Mesendoderm (in vitro differentiated cells): ENCODE measurements around the gene MAGEB16.

Source experiments
- DNase-seq: peaks from one replicate; pipeline ENCODE4 v3.0.0; 2013
- H2AK5ac ChIP-seq: 2 replicates; pipeline ENCODE4 v1.6.1; 2013; ENCODE audit warnings: low read length, inconsistent platforms
- H2BK120ac ChIP-seq: 2 replicates; pipeline ENCODE4 v1.6.1; 2013; ENCODE audit warnings: low read depth, mild to moderate bottlenecking, low read length, moderate library complexity, mixed read lengths
- H2BK15ac ChIP-seq: replicated peaks from 2 replicates; pipeline ENCODE4 v1.6.1; 2013; ENCODE audit warnings: low read depth, mild to moderate bottlenecking, moderate library complexity
- H2BK5ac ChIP-seq: 2 replicates; pipeline ENCODE4 v1.6.1; 2013; ENCODE audit warnings: low read length, inconsistent platforms
- H3K18ac ChIP-seq: 2 replicates; pipeline ENCODE4 v1.6.1; 2013; ENCODE audit warnings: mild to moderate bottlenecking, low read length, mixed read lengths
- H3K23ac ChIP-seq: one replicate; pipeline ENCODE4 v1.6.1; 2013; ENCODE audit warnings: low read length
- H3K27ac ChIP-seq: 2 replicates; pipeline ENCODE4 v1.5.1; 2013; ENCODE audit warnings: low read depth, mild to moderate bottlenecking, inconsistent platforms, low read length, moderate library complexity
- H3K27me3 ChIP-seq: 2 replicates; pipeline ENCODE4 v1.6.1; 2013; ENCODE audit warnings: low read length, control low read depth, mild to moderate bottlenecking, inconsistent platforms; ENCODE audit not compliant: insufficient read depth, poor library complexity
- H3K36me3 ChIP-seq: 2 replicates; pipeline ENCODE4 v1.6.1; 2013; ENCODE audit warnings: low read length, inconsistent platforms; ENCODE audit not compliant: control insufficient read depth, insufficient read depth
- H3K4ac ChIP-seq: one replicate; pipeline ENCODE4 v1.6.1; 2013; ENCODE audit warnings: low read depth, mild to moderate bottlenecking, low read length, moderate library complexity
- H3K4me1 ChIP-seq: 2 replicates; pipeline ENCODE4 v1.6.1; 2013; ENCODE audit warnings: low read depth, low read length, inconsistent platforms; ENCODE audit not compliant: control insufficient read depth
- H3K4me2 ChIP-seq: 2 replicates; pipeline ENCODE4 v1.6.1; 2013; ENCODE audit warnings: low read length
- H3K4me3 ChIP-seq: 2 replicates; pipeline ENCODE4 v1.5.1; 2013; ENCODE audit warnings: mild to moderate bottlenecking, low read length
- H3K56ac ChIP-seq: one replicate; pipeline ENCODE4 v1.6.1; 2013; ENCODE audit warnings: low read length
- H3K79me1 ChIP-seq: 2 replicates; pipeline ENCODE4 v1.6.1; 2013; ENCODE audit warnings: low read length, inconsistent platforms
- H3K79me2 ChIP-seq: 2 replicates; pipeline ENCODE4 v1.6.1; 2013; ENCODE audit warnings: mild to moderate bottlenecking, low read length; ENCODE audit not compliant: control insufficient read depth, insufficient read depth
- H3K9ac ChIP-seq: 2 replicates; pipeline ENCODE4 v1.6.1; 2013; ENCODE audit warnings: low read length, inconsistent platforms
- H4K5ac ChIP-seq: one replicate; pipeline ENCODE4 v1.6.1; 2013; ENCODE audit warnings: low read length
- H4K8ac ChIP-seq: one replicate; pipeline ENCODE4 v1.6.1; 2013; ENCODE audit warnings: low read depth, mild to moderate bottlenecking, control low read depth, low read length, moderate library complexity
- WGBS: extraction: QIAGEN DNeasy Blood & Tissue Kit; methylation state at CpG from one replicate; pipeline ENCODE4 v1.1.7; 2013; ENCODE audit warnings: low lambda C conversion rate, missing lambda C conversion rate; ENCODE audit not compliant: insufficient coverage; ENCODE audit errors: extremely low coverage; 5-methylcytosine and 5-hydroxymethylcytosine counted together

MAGEB16 gene

GRCh38 chrX:35809781-35810180 lies 11.6 kb downstream of the MAGEB16 start:
- Histone ChIP-seq H3K79me1 (no peaks in the 10 kb centered on the region), H3K4me2 (no peak overlapping the region), H3K27me3 (no peaks in the 10 kb centered on the region), H3K79me2 (no peaks in the 10 kb centered on the region), H3K4me3 (no peak overlapping the region), H3K4me1 (no peaks in the 10 kb centered on the region), H3K23ac (no peak overlapping the region), H2AK5ac (no peak overlapping the region), H2BK5ac (no peak overlapping the region), H3K9ac (no peak overlapping the region), H4K8ac (no peak overlapping the region), H4K5ac (no peak overlapping the region), H3K4ac (no peak overlapping the region), H3K18ac (no peak overlapping the region), H2BK15ac (no peak overlapping the region), H3K36me3 (no peaks in the 10 kb centered on the region), H2BK120ac (no peak overlapping the region), H3K56ac (no peak overlapping the region), H3K27ac (no peak overlapping the region)
- DNase-seq = no peak
- WGBS = no CpG with 5 or more reads among the region's 4 CpGs

GRCh38 chrX:35819241-35819640 lies 21.1 kb downstream of the MAGEB16 start:
- Histone ChIP-seq H2BK120ac (no peak overlapping the region), H3K4me1 (no peaks in the 10 kb centered on the region), H2BK5ac (no peak overlapping the region), H2BK15ac (no peak overlapping the region), H3K9ac (no peak overlapping the region), H3K79me2 (no peaks in the 10 kb centered on the region), H3K79me1 (no peaks in the 10 kb centered on the region), H3K36me3 (no peaks in the 10 kb centered on the region), H4K8ac (no peak overlapping the region), H3K18ac (no peak overlapping the region), H3K4me3 (no peak overlapping the region), H2AK5ac (no peak overlapping the region), H3K4ac (no peak overlapping the region), H3K27me3 (no peaks in the 10 kb centered on the region), H3K23ac (no peak overlapping the region), H4K5ac (no peak overlapping the region), H3K4me2 (no peak overlapping the region), H3K56ac (no peak overlapping the region), H3K27ac (no peak overlapping the region)
- DNase-seq = no peak
- no CpG with 5 or more reads among the region's 4 CpGs for WGBS

DNA sequence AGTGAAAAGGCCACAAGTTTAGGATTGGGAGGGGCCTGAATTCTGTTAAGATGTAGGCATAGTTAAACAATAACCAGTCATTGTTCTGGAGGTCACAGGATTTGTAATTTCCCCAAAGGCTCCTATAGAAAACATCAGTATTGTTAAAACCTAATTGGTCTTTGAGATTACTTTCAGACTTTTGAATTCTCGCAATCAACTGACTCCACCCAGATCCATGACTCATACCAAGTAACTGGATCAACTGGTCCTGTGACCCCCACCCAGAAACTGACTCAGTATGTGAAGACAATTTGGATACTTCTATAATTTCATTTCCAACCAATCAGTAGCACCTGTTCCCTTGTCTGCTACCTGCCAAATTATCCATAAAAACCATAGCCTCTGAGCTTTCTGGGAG lies 28.4 kb downstream of the MAGEB16 start:
- Histone ChIP-seq H3K4ac (no peak overlapping the region), H3K79me2 (no peaks in the 10 kb centered on the region), H2AK5ac (no peak overlapping the region), H3K4me2 (no peak overlapping the region), H3K36me3 (no peaks in the 10 kb centered on the region), H3K27me3 (no peaks in the 10 kb centered on the region), H3K4me1 (no peaks in the 10 kb centered on the region), H3K18ac (no peak overlapping the region), H2BK15ac (no peak overlapping the region), H3K23ac (no peak overlapping the region), H3K79me1 (no peaks in the 10 kb centered on the region), H2BK120ac (no peak overlapping the region), H3K4me3 (no peak overlapping the region), H3K27ac (no peak overlapping the region), H3K56ac (no peak overlapping the region), H3K9ac (no peak overlapping the region), H4K5ac (no peak overlapping the region), H2BK5ac (no peak overlapping the region), H4K8ac (no peak overlapping the region)
- peak; percentile 33 for DNase-seq
- WGBS = no CpG with 5 or more reads among the region's 1 CpG

DNA sequence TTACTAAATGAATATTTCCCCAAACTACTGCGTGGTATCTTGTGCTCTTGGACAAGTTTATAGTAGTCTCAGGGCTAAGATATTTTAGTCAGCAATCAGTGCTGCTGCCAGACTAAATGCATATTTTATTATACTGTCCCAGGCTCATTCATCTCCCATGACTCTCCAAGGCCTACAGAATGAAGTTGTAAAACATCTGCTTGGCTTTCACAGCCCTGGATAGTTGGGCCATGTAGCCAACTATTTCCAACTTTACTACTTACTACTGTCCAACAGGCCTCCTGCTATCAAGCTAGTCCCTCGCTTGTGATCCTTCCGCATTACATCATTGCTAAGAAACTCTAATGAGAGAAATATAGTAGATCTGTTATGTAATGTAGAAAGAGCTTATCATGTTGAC lies 31.4 kb downstream of the MAGEB16 start:
- H4K5ac ChIP-seq = no peak overlapping the region
- no peak overlapping the region for H3K4me2 ChIP-seq
- H3K4me1 ChIP-seq = no peaks in the 10 kb centered on the region
- H4K8ac ChIP-seq = no peak overlapping the region
- no peak overlapping the region for H2BK5ac ChIP-seq
- no peak overlapping the region for H3K4me3 ChIP-seq
- no peaks in the 10 kb centered on the region for H3K79me1 ChIP-seq
- no peak overlapping the region for H2BK120ac ChIP-seq
- H3K27ac ChIP-seq = no peak overlapping the region
- no peak for DNase-seq
- H3K4ac ChIP-seq = no peak overlapping the region
- no peak overlapping the region for H2BK15ac ChIP-seq
- H3K36me3 ChIP-seq = no peaks in the 10 kb centered on the region
- no peak overlapping the region for H2AK5ac ChIP-seq
- no CpG with 5 or more reads among the region's 3 CpGs for WGBS
- H3K9ac ChIP-seq = no peak overlapping the region
- H3K27me3 ChIP-seq = no peaks in the 10 kb centered on the region
- H3K23ac ChIP-seq = no peak overlapping the region
- no peak overlapping the region for H3K56ac ChIP-seq
- H3K79me2 ChIP-seq = no peaks in the 10 kb centered on the region
- no peak overlapping the region for H3K18ac ChIP-seq

GRCh38 chrX:35841872-35842271 lies 43.7 kb downstream of the MAGEB16 start:
- Histone ChIP-seq H2BK120ac (no peak overlapping the region), H3K23ac (no peak overlapping the region), H2AK5ac (no peak overlapping the region), H4K5ac (no peak overlapping the region), H4K8ac (no peak overlapping the region), H3K4me2 (no peak overlapping the region), H3K56ac (no peak overlapping the region), H2BK5ac (no peak overlapping the region), H3K27ac (no peak overlapping the region), H3K4me3 (no peak overlapping the region), H3K18ac (no peak overlapping the region), H3K79me1 (no peaks in the 10 kb centered on the region), H3K4ac (no peak overlapping the region), H3K79me2 (no peaks in the 10 kb centered on the region), H2BK15ac (no peak overlapping the region), H3K36me3 (no peaks in the 10 kb centered on the region), H3K9ac (no peak overlapping the region), H3K4me1 (no peaks in the 10 kb centered on the region), H3K27me3 (no peaks in the 10 kb centered on the region)
- WGBS = no CpG with 5 or more reads among the region's 2 CpGs
- peak; percentile 3 for DNase-seq

GRCh38 chrX:35842674-35843073 lies 44.5 kb downstream of the MAGEB16 start:
- no peak overlapping the region for H2BK5ac ChIP-seq
- H2AK5ac ChIP-seq = no peak overlapping the region
- H3K79me1 ChIP-seq = no peaks in the 10 kb centered on the region
- H3K79me2 ChIP-seq = no peaks in the 10 kb centered on the region
- no peak overlapping the region for H3K4me3 ChIP-seq
- H3K4ac ChIP-seq = no peak overlapping the region
- H3K36me3 ChIP-seq = no peaks in the 10 kb centered on the region
- no peak overlapping the region for H3K23ac ChIP-seq
- no peak overlapping the region for H3K27ac ChIP-seq
- H2BK15ac ChIP-seq = no peak overlapping the region
- no peak overlapping the region for H3K56ac ChIP-seq
- no peak overlapping the region for H2BK120ac ChIP-seq
- no peak overlapping the region for H3K9ac ChIP-seq
- no peaks in the 10 kb centered on the region for H3K27me3 ChIP-seq
- no peak overlapping the region for H3K18ac ChIP-seq
- H4K8ac ChIP-seq = no peak overlapping the region
- DNase-seq = no peak
- no peak overlapping the region for H4K5ac ChIP-seq
- no peaks in the 10 kb centered on the region for H3K4me1 ChIP-seq
- H3K4me2 ChIP-seq = no peak overlapping the region
- WGBS = no CpG with 5 or more reads among the region's 3 CpGs
